Mesenchymal stem cell (in vitro differentiated cells and primary cell): ENCODE measurements around the gene ITFG1.
A peak's percentile ranks its signal among the peaks of the same experiment; 100 is the strongest.

Experiments used
- DNase-seq: peaks from one replicate; pipeline ENCODE4 v3.0.0-alpha.2; 2013
- H2AFZ ChIP-seq: one replicate; pipeline ENCODE4 v1.6.1; 2013; ENCODE audit warnings: low read depth, mild to moderate bottlenecking, control low read depth, inconsistent platforms, low read length, moderate library complexity
- H2AK5ac ChIP-seq: 2 replicates; pipeline ENCODE4 v1.6.1; 2013; ENCODE audit warnings: low read length, moderate library complexity, mild to moderate bottlenecking, inconsistent platforms; ENCODE audit not compliant: severe bottlenecking
- H2BK120ac ChIP-seq: one replicate; pipeline ENCODE4 v1.6.1; 2013; ENCODE audit warnings: low read depth, mild to moderate bottlenecking, inconsistent platforms, low read length, moderate library complexity
- H2BK12ac ChIP-seq, 2 experiments: one replicate each; pipeline ENCODE4 v1.6.1; 2013; ENCODE audit warnings: inconsistent platforms in 2 of 2, low read length in 2 of 2, mild to moderate bottlenecking in 2 of 2, moderate library complexity in 2 of 2, control low read depth in 1 of 2
- H2BK15ac ChIP-seq: one replicate; pipeline ENCODE4 v1.6.1; 2013; ENCODE audit warnings: mild to moderate bottlenecking, low read depth, inconsistent platforms; ENCODE audit not compliant: poor library complexity, severe bottlenecking
- H2BK5ac ChIP-seq: 2 replicates; pipeline ENCODE4 v1.6.1; 2013; ENCODE audit warnings: low read depth, mild to moderate bottlenecking, low read length, control low read depth, inconsistent platforms; ENCODE audit not compliant: poor library complexity, severe bottlenecking
- H3K14ac ChIP-seq, 2 experiments: one replicate each; pipeline ENCODE4 v1.6.1; 2013; ENCODE audit warnings: inconsistent platforms in 2 of 2, low read length in 2 of 2, control low read depth in 1 of 2, mild to moderate bottlenecking in 1 of 2, moderate library complexity in 1 of 2
- H3K18ac ChIP-seq, 2 experiments: one replicate each; pipeline ENCODE4 v1.6.1; 2013; ENCODE audit warnings: inconsistent platforms in 2 of 2, low read length in 2 of 2, control low read depth in 1 of 2, low read depth in 1 of 2, mild to moderate bottlenecking in 1 of 2
- H3K23ac ChIP-seq, 2 experiments: one replicate each; pipeline ENCODE4 v1.6.1; 2013; ENCODE audit warnings: inconsistent platforms in 2 of 2, low read length in 2 of 2, mild to moderate bottlenecking in 2 of 2, moderate library complexity in 2 of 2, control low read depth in 1 of 2
- H3K27ac ChIP-seq: 2 replicates; pipeline ENCODE4 v1.5.1; 2013; ENCODE audit warnings: mild to moderate bottlenecking, moderate library complexity, low read length, control low read depth, inconsistent platforms; ENCODE audit not compliant: poor library complexity, severe bottlenecking
- H3K27me3 ChIP-seq, 2 experiments: 2 replicates each; pipeline versions ENCODE4 v1.6.1 to v1.7.0; 2013; ENCODE audit warnings: low read length in 2 of 2, mild to moderate bottlenecking in 2 of 2, moderate library complexity in 2 of 2, control low read depth in 1 of 2, inconsistent platforms in 1 of 2; ENCODE audit not compliant: control insufficient read depth in 1 of 2, insufficient read depth in 1 of 2
- H3K36me3 ChIP-seq, 2 experiments: 2 replicates each; pipeline versions ENCODE4 v1.6.1 to v1.7.0; 2013; ENCODE audit warnings: low read length in 2 of 2, control low read depth in 1 of 2, inconsistent platforms in 1 of 2, low read depth in 1 of 2, mild to moderate bottlenecking in 1 of 2; ENCODE audit not compliant: insufficient read depth in 2 of 2, control insufficient read depth in 1 of 2
- H3K4ac ChIP-seq, 2 experiments: one replicate each; pipeline ENCODE4 v1.6.1; 2013; ENCODE audit warnings: inconsistent platforms in 2 of 2, low read length in 2 of 2, mild to moderate bottlenecking in 2 of 2, moderate library complexity in 2 of 2, control low read depth in 1 of 2, low read depth in 1 of 2
- H3K4me1 ChIP-seq: 2 replicates; pipeline ENCODE4 v1.6.1; 2013; ENCODE audit warnings: low read depth, low read length, control low read depth; ENCODE audit not compliant: control insufficient read depth, insufficient read depth
- H3K4me2 ChIP-seq: 2 replicates; pipeline ENCODE4 v1.6.1; 2013; ENCODE audit warnings: low read length, mild to moderate bottlenecking, inconsistent platforms; ENCODE audit not compliant: poor library complexity, severe bottlenecking
- H3K4me3 ChIP-seq, 2 experiments: 2 replicates each; pipeline versions ENCODE4 v1.5.1 to v1.7.0; 2013; ENCODE audit warnings: low read length in 2 of 2, mild to moderate bottlenecking in 2 of 2, control low read depth in 1 of 2, low read depth in 1 of 2; ENCODE audit not compliant: insufficient read depth in 1 of 2
- H3K79me1 ChIP-seq: replicated peaks from 2 replicates; pipeline ENCODE4 v1.6.1; 2013; ENCODE audit warnings: mild to moderate bottlenecking, control low read depth, low read length, inconsistent platforms; ENCODE audit not compliant: poor library complexity, severe bottlenecking
- H3K9ac ChIP-seq: 2 replicates; pipeline ENCODE4 v1.7.0; 2013; ENCODE audit warnings: mild to moderate bottlenecking, low read length, moderate library complexity
- H3K9me3 ChIP-seq: 2 replicates; pipeline ENCODE4 v1.7.0; 2013; ENCODE audit warnings: mild to moderate bottlenecking, low read length; ENCODE audit not compliant: control insufficient read depth
- H4K8ac ChIP-seq: one replicate; pipeline ENCODE4 v1.6.1; 2013; ENCODE audit warnings: inconsistent platforms, mild to moderate bottlenecking, low read length, moderate library complexity
- H4K91ac ChIP-seq: one replicate; pipeline ENCODE4 v1.6.1; 2013; ENCODE audit warnings: mild to moderate bottlenecking, low read length, inconsistent platforms
- WGBS: methylation state at CpG from one replicate; pipeline ENCODE4 v1.1.7; 2013; ENCODE audit warnings: mixed read lengths; 5-methylcytosine and 5-hydroxymethylcytosine counted together

Gene ITFG1

DNA sequence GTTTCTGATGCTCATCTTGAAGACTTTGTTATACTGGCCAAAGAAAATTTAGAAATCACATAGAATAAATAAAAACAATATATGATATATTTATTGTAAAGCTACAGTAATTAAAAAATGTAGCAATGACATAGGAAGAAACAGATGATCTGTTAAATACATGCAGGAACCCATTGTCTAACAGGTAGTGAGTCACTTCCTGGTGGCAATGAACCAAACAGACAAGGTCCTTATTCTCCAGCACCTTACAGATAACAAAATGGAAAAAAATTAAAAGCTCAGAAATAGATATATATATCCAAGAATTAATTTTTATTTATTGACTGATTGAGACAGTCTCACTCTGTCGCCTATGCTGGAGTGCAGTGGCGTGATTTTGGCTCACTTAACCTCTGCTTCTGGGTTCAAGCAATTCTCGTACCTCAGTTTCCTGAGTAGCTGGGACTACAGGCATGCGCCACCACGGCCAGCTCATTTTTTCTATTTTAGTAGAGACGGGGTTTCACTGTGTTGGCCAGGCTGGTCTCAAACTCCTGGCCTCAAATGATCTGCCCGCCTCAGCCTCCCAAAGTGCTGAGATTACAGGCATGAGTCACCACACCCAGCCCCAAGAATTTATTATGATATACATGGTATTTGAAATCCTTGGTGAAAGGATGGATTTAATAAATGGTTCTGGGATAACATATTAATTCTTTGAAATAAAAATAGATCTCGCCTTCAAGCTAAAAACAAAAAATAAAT is 324.6 kb downstream of the ITFG1 start:
- no peak overlapping the region for H3K9ac ChIP-seq
- no peaks in the 10 kb centered on the region for H3K36me3 ChIP-seq
- 86% methylated on average over 6 of the region's 8 CpGs for WGBS
- H2BK15ac ChIP-seq, result no peak overlapping the region
- no peak overlapping the region for H4K91ac ChIP-seq
- no peaks in the 10 kb centered on the region for H3K9me3 ChIP-seq
- H3K23ac ChIP-seq, result no peak overlapping the region
- no peak overlapping the region for H3K14ac ChIP-seq
- H2AFZ ChIP-seq, result no peak overlapping the region
- no peak overlapping the region for H2AK5ac ChIP-seq
- H2BK12ac ChIP-seq, result no peak overlapping the region
- H3K79me1 ChIP-seq, result peaks cover 14% of the 10 kb centered on the region
- H3K4me2 ChIP-seq, result no peak overlapping the region
- no peak overlapping the region for H3K4ac ChIP-seq
- no peak overlapping the region for H4K8ac ChIP-seq
- peak overlapping the region in 1 of 2 experiments; percentile 58 for H3K18ac ChIP-seq
- no peak overlapping the region for H2BK120ac ChIP-seq
- no peak overlapping the region for H3K27ac ChIP-seq
- no peak overlapping the region for H3K4me3 ChIP-seq
- H3K4me1 ChIP-seq, result peaks cover 2% of the 10 kb centered on the region
- no peak overlapping the region for H2BK5ac ChIP-seq
- H3K27me3 ChIP-seq, result no peaks in the 10 kb centered on the region
- peak; percentile 8 for DNase-seq

DNA sequence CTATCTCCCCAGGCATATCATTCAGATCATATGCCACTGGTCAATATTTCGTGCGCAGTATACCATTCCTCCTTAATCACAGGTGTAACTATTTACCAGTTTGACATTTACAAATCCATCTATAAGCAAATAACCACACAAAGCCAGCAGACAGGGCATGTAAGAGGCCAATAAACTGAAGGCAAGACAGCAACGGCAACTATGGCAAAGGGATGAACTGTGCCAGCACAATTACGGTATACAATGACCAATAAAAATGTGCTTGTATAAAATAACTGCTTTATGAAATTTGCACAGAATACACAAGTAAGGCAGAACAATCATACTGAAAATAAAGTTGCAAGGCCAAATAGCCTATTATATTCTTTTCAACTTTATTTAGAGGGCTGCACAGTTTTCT is 326.3 kb downstream of the ITFG1 start:
- Histone ChIP-seq H3K4me3 (no peak overlapping the region), H3K79me1 (peaks cover 16% of the 10 kb centered on the region), H3K4me1 (peaks cover 2% of the 10 kb centered on the region), H3K14ac (no peak overlapping the region), H2BK5ac (no peak overlapping the region), H3K27me3 (no peaks in the 10 kb centered on the region), H2AK5ac (no peak overlapping the region), H3K4ac (no peak overlapping the region), H3K9ac (no peak overlapping the region), H4K91ac (no peak overlapping the region), H3K36me3 (no peaks in the 10 kb centered on the region), H3K9me3 (no peaks in the 10 kb centered on the region), H3K27ac (no peak overlapping the region), H2BK120ac (no peak overlapping the region), H3K23ac (no peak overlapping the region), H3K18ac (no peak overlapping the region), H4K8ac (no peak overlapping the region), H2AFZ (no peak overlapping the region), H2BK12ac (no peak overlapping the region), H3K4me2 (no peak overlapping the region), H2BK15ac (no peak overlapping the region)
- DNase-seq, result no peak
- WGBS, result 99% methylated on average over 4 of the region's 4 CpGs

DNA sequence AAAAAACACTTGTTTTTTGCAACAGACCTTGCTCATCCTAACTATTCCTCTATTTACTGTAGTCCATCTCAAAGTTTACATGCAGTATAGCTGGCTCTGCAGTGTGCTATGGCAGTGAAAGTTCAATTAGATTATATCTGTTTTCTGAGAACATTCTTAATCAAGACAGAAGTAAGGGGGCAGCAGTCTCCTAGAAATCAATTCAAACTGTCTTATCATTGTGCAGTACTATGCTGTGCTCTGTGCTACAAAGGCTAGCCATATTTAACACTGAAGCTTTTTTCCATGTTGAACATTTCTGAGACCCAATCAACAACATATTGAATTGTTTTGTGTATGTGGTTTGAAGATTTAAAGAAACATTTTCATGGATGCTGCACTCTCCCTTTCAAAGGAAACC is 328.6 kb downstream of the ITFG1 start:
- no peak overlapping the region for H3K9ac ChIP-seq
- H3K23ac ChIP-seq, result no peak overlapping the region
- H4K91ac ChIP-seq, result no peak overlapping the region
- H2AK5ac ChIP-seq, result no peak overlapping the region
- H3K79me1 ChIP-seq, result peaks cover 13% of the 10 kb centered on the region
- no peak overlapping the region for H2BK12ac ChIP-seq
- H3K9me3 ChIP-seq, result no peaks in the 10 kb centered on the region
- H3K4me1 ChIP-seq, result peaks cover 2% of the 10 kb centered on the region
- H3K36me3 ChIP-seq, result peaks cover 0 to under 1% of the 10 kb centered on the region in 2 experiments
- H3K18ac ChIP-seq, result no peak overlapping the region
- no peak overlapping the region for H2BK15ac ChIP-seq
- no peak overlapping the region for H3K4me3 ChIP-seq
- H2BK5ac ChIP-seq, result no peak overlapping the region
- no peak overlapping the region for H4K8ac ChIP-seq
- no peak for DNase-seq
- no peak overlapping the region for H2BK120ac ChIP-seq
- no peaks in the 10 kb centered on the region for H3K27me3 ChIP-seq
- no peak overlapping the region for H3K27ac ChIP-seq
- no peak overlapping the region for H3K4me2 ChIP-seq
- no peak overlapping the region for H3K14ac ChIP-seq
- no peak overlapping the region for H2AFZ ChIP-seq
- H3K4ac ChIP-seq, result peak overlapping the region in 1 of 2 experiments; percentile 60

DNA sequence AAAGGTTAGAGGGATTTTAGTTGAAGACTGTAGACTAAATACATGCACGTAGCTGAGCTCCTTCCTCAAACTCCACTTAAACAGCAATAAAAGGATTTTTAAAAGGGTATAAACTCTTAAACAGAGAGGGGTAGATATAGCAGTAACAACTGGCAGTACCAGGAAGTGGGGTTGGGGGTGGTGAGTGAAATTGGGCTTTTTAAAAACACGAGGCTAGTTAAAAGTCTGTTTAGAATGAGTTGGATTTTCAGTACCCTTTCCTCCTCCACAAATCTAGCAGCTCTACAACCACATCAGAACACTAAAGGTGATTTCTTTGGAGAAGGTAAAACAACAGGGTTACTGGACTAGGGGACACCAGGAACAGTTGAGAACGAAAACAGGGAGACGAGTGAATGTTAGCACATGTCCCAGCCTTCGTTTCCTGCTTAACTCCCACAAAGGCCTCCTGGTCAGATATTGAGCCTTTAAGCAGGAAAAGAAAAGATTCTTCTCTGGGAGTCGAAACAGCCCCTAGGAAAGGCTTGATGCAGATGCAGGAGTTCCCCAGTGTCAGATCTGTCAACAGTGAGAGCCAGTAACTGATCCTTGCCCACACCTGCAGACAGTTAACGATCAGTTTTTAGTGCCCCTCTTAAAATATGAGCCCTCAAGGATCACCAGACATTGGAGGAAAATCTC is 331.0 kb downstream of the ITFG1 start:
- Histone ChIP-seq H3K4me3 (no peak overlapping the region), H3K27me3 (no peaks in the 10 kb centered on the region), H2BK5ac (no peak overlapping the region), H2BK15ac (no peak overlapping the region), H3K9me3 (no peaks in the 10 kb centered on the region), H3K4ac (no peak overlapping the region), H3K23ac (no peak overlapping the region), H2AK5ac (no peak overlapping the region), H3K36me3 (peaks cover 0 to 3% of the 10 kb centered on the region in 2 experiments), H3K18ac (no peak overlapping the region), H4K91ac (no peak overlapping the region), H4K8ac (no peak overlapping the region), H3K14ac (no peak overlapping the region), H3K9ac (no peak overlapping the region), H3K79me1 (peaks cover 14% of the 10 kb centered on the region), H2BK12ac (no peak overlapping the region), H2AFZ (no peak overlapping the region), H3K27ac (no peak overlapping the region), H2BK120ac (no peak overlapping the region), H3K4me1 (no peaks in the 10 kb centered on the region), H3K4me2 (no peak overlapping the region)
- 75% methylated on average over 4 of the region's 7 CpGs for WGBS
- no peak for DNase-seq
